ENCODE measurements around the gene ESF1.
A peak's percentile ranks its signal among the peaks of the same experiment; 100 is the strongest.

Gene ESF1

GRCh38 chr20:13809855-13810254, 25.1 kb upstream of the ESF1 start:
- peaks cover 11% of the 10 kb centered on the region for H3K79me1 ChIP-seq (replicated peaks; ENCODE audit: low read length, poor library complexity, severe bottlenecking)
- peaks cover 16 to 84% of the 10 kb centered on the region in 2 experiments for H3K36me3 ChIP-seq (ENCODE audit: control insufficient read depth in 1 of 2, insufficient read depth in 2 of 2, low read depth in 1 of 2, low read length in 2 of 2)
- H3K27ac ChIP-seq (ENCODE audit: low read length, poor library complexity, severe bottlenecking): no peak overlapping the region
- H2BK12ac ChIP-seq (ENCODE audit: low read length in 2 of 2): no peak overlapping the region
- no peak overlapping the region for H2AFZ ChIP-seq (ENCODE audit: low read depth, low read length)
- no peak overlapping the region for H3K18ac ChIP-seq (ENCODE audit: low read depth in 1 of 2, low read length in 2 of 2)
- no peaks in the 10 kb centered on the region for H3K9me3 ChIP-seq (ENCODE audit: control insufficient read depth, low read length)
- DNase-seq: no peak
- no peak overlapping the region for H3K9ac ChIP-seq (ENCODE audit: low read length)
- no peaks in the 10 kb centered on the region for H3K4me1 ChIP-seq (ENCODE audit: control insufficient read depth, insufficient read depth, low read depth, low read length)
- H2BK5ac ChIP-seq (ENCODE audit: low read depth, low read length, poor library complexity, severe bottlenecking): no peak overlapping the region
- no peak overlapping the region for H2BK120ac ChIP-seq (ENCODE audit: low read depth, low read length)
- H3K4me3 ChIP-seq (ENCODE audit: insufficient read depth in 1 of 2, low read depth in 1 of 2, low read length in 2 of 2): no peak overlapping the region
- no peak overlapping the region for H3K4ac ChIP-seq (ENCODE audit: low read depth in 1 of 2, low read length in 2 of 2)
- H2AK5ac ChIP-seq (ENCODE audit: low read length, severe bottlenecking): no peak overlapping the region
- H3K4me2 ChIP-seq (ENCODE audit: low read length, poor library complexity, severe bottlenecking): no peak overlapping the region
- WGBS: 96% methylated on average over 3 of the region's 3 CpGs
- no peaks in the 10 kb centered on the region for H3K27me3 ChIP-seq (ENCODE audit: control insufficient read depth in 1 of 2, insufficient read depth in 1 of 2, low read length in 2 of 2)
- no peak overlapping the region for H2BK15ac ChIP-seq (ENCODE audit: low read depth, poor library complexity, severe bottlenecking)
- H3K23ac ChIP-seq (ENCODE audit: low read length in 2 of 2): no peak overlapping the region
- H4K91ac ChIP-seq (ENCODE audit: low read length): no peak overlapping the region
- H3K14ac ChIP-seq (ENCODE audit: low read length in 2 of 2): no peak overlapping the region
- no peak overlapping the region for H4K8ac ChIP-seq (ENCODE audit: low read length)

- Histone ChIP-seq H2BK12ac (ENCODE audit: low read length in 2 of 2) (no peak overlapping the region), H2BK15ac (ENCODE audit: low read depth, poor library complexity, severe bottlenecking) (no peak overlapping the region)
These were observed 24.7 kb upstream of the ESF1 start for GRCh38 chr20:13809373-13809772.

GRCh38 chr20:13800728-13801134, 16.0 kb upstream of the ESF1 start:
- Histone ChIP-seq H2AFZ (ENCODE audit: low read depth, low read length) (no peak overlapping the region), H3K14ac (ENCODE audit: low read length in 2 of 2) (no peak overlapping the region), H3K36me3 (ENCODE audit: control insufficient read depth in 1 of 2, insufficient read depth in 2 of 2, low read depth in 1 of 2, low read length in 2 of 2) (peaks cover 19 to 83% of the 10 kb centered on the region in 2 experiments), H4K91ac (ENCODE audit: low read length) (no peak overlapping the region), H2BK12ac (ENCODE audit: low read length in 2 of 2) (no peak overlapping the region), H3K9ac (ENCODE audit: low read length) (no peak overlapping the region), H2BK15ac (ENCODE audit: low read depth, poor library complexity, severe bottlenecking) (no peak overlapping the region), H3K4me2 (ENCODE audit: low read length, poor library complexity, severe bottlenecking) (no peak overlapping the region), H3K9me3 (ENCODE audit: control insufficient read depth, low read length) (no peaks in the 10 kb centered on the region), H4K8ac (ENCODE audit: low read length) (peak overlapping the region; percentile 47), H3K23ac (ENCODE audit: low read length in 2 of 2) (no peak overlapping the region), H3K4ac (ENCODE audit: low read depth in 1 of 2, low read length in 2 of 2) (no peak overlapping the region), H3K27me3 (ENCODE audit: control insufficient read depth in 1 of 2, insufficient read depth in 1 of 2, low read length in 2 of 2) (no peaks in the 10 kb centered on the region), H3K79me1 (replicated peaks; ENCODE audit: low read length, poor library complexity, severe bottlenecking) (peaks cover 14% of the 10 kb centered on the region), H2BK5ac (ENCODE audit: low read depth, low read length, poor library complexity, severe bottlenecking) (no peak overlapping the region), H2BK120ac (ENCODE audit: low read depth, low read length) (no peak overlapping the region), H3K4me3 (ENCODE audit: insufficient read depth in 1 of 2, low read depth in 1 of 2, low read length in 2 of 2) (no peak overlapping the region), H3K4me1 (ENCODE audit: control insufficient read depth, insufficient read depth, low read depth, low read length) (peaks cover 5% of the 10 kb centered on the region), H2AK5ac (ENCODE audit: low read length, severe bottlenecking) (no peak overlapping the region), H3K27ac (ENCODE audit: low read length, poor library complexity, severe bottlenecking) (peak overlapping the region; percentile 36), H3K18ac (ENCODE audit: low read depth in 1 of 2, low read length in 2 of 2) (no peak overlapping the region)
- peak; percentile 65 for DNase-seq
- WGBS: 68% methylated on average over 5 of the region's 7 CpGs

More at GRCh38 chr20:13809373-13809772, 24.7 kb upstream of the ESF1 start:
- WGBS: 99% methylated on average over 2 of the region's 2 CpGs
- H3K4me3 ChIP-seq (ENCODE audit: insufficient read depth in 1 of 2, low read depth in 1 of 2, low read length in 2 of 2): no peak overlapping the region
- H3K36me3 ChIP-seq (ENCODE audit: control insufficient read depth in 1 of 2, insufficient read depth in 2 of 2, low read depth in 1 of 2, low read length in 2 of 2): peaks cover 16 to 84% of the 10 kb centered on the region in 2 experiments
- no peak overlapping the region for H3K9ac ChIP-seq (ENCODE audit: low read length)
- H4K8ac ChIP-seq (ENCODE audit: low read length): no peak overlapping the region
- H3K4me1 ChIP-seq (ENCODE audit: control insufficient read depth, insufficient read depth, low read depth, low read length): no peaks in the 10 kb centered on the region
- no peak overlapping the region for H2BK120ac ChIP-seq (ENCODE audit: low read depth, low read length)
- H2AFZ ChIP-seq (ENCODE audit: low read depth, low read length): no peak overlapping the region
- peaks cover 12% of the 10 kb centered on the region for H3K79me1 ChIP-seq (replicated peaks; ENCODE audit: low read length, poor library complexity, severe bottlenecking)
- no peak overlapping the region for H3K27ac ChIP-seq (ENCODE audit: low read length, poor library complexity, severe bottlenecking)
- no peaks in the 10 kb centered on the region for H3K27me3 ChIP-seq (ENCODE audit: control insufficient read depth in 1 of 2, insufficient read depth in 1 of 2, low read length in 2 of 2)
- DNase-seq: no peak
- no peak overlapping the region for H3K4me2 ChIP-seq (ENCODE audit: low read length, poor library complexity, severe bottlenecking)
- H3K4ac ChIP-seq (ENCODE audit: low read depth in 1 of 2, low read length in 2 of 2): no peak overlapping the region
- no peaks in the 10 kb centered on the region for H3K9me3 ChIP-seq (ENCODE audit: control insufficient read depth, low read length)
- H4K91ac ChIP-seq (ENCODE audit: low read length): no peak overlapping the region
- no peak overlapping the region for H3K14ac ChIP-seq (ENCODE audit: low read length in 2 of 2)
- no peak overlapping the region for H3K23ac ChIP-seq (ENCODE audit: low read length in 2 of 2)
- no peak overlapping the region for H2AK5ac ChIP-seq (ENCODE audit: low read length, severe bottlenecking)
- H2BK5ac ChIP-seq (ENCODE audit: low read depth, low read length, poor library complexity, severe bottlenecking): no peak overlapping the region
- H3K18ac ChIP-seq (ENCODE audit: low read depth in 1 of 2, low read length in 2 of 2): no peak overlapping the region

- no peak overlapping the region for H3K18ac ChIP-seq (ENCODE audit: low read depth in 1 of 2, low read length in 2 of 2)
- H2BK12ac ChIP-seq (ENCODE audit: low read length in 2 of 2): no peak overlapping the region
- no peak overlapping the region for H3K4me2 ChIP-seq (ENCODE audit: low read length, poor library complexity, severe bottlenecking)
- no peak overlapping the region for H4K91ac ChIP-seq (ENCODE audit: low read length)
- H3K9ac ChIP-seq (ENCODE audit: low read length): no peak overlapping the region
- no peak overlapping the region for H2AK5ac ChIP-seq (ENCODE audit: low read length, severe bottlenecking)
- no peaks in the 10 kb centered on the region for H3K9me3 ChIP-seq (ENCODE audit: control insufficient read depth, low read length)
- no peak overlapping the region for H4K8ac ChIP-seq (ENCODE audit: low read length)
- H3K23ac ChIP-seq (ENCODE audit: low read length in 2 of 2): no peak overlapping the region
- no peak overlapping the region for H3K4ac ChIP-seq (ENCODE audit: low read depth in 1 of 2, low read length in 2 of 2)
- no peak overlapping the region for H2BK120ac ChIP-seq (ENCODE audit: low read depth, low read length)
- no peak overlapping the region for H2BK5ac ChIP-seq (ENCODE audit: low read depth, low read length, poor library complexity, severe bottlenecking)
- H3K14ac ChIP-seq (ENCODE audit: low read length in 2 of 2): no peak overlapping the region
- 96% methylated on average over 2 of the region's 2 CpGs for WGBS
- H2AFZ ChIP-seq (ENCODE audit: low read depth, low read length): no peak overlapping the region
- peaks cover 21 to 84% of the 10 kb centered on the region in 2 experiments for H3K36me3 ChIP-seq (ENCODE audit: control insufficient read depth in 1 of 2, insufficient read depth in 2 of 2, low read depth in 1 of 2, low read length in 2 of 2)
- H3K79me1 ChIP-seq (replicated peaks; ENCODE audit: low read length, poor library complexity, severe bottlenecking): peaks cover 13% of the 10 kb centered on the region
- H3K27ac ChIP-seq (ENCODE audit: low read length, poor library complexity, severe bottlenecking): no peak overlapping the region
- H3K4me3 ChIP-seq (ENCODE audit: insufficient read depth in 1 of 2, low read depth in 1 of 2, low read length in 2 of 2): no peak overlapping the region
- H3K4me1 ChIP-seq (ENCODE audit: control insufficient read depth, insufficient read depth, low read depth, low read length): peaks cover 5% of the 10 kb centered on the region
- H3K27me3 ChIP-seq (ENCODE audit: control insufficient read depth in 1 of 2, insufficient read depth in 1 of 2, low read length in 2 of 2): no peaks in the 10 kb centered on the region
- H2BK15ac ChIP-seq (ENCODE audit: low read depth, poor library complexity, severe bottlenecking): no peak overlapping the region
- no peak for DNase-seq
These were observed 15.3 kb upstream of the ESF1 start for GRCh38 chr20:13799974-13800373.

Measured in mesenchymal stem cell (in vitro differentiated cells and primary cell).